GM12864 (cell line): ENCODE measurements around the gene SPATA19.
"Not testable (repeated sequence)": the region's sequence is repeated elsewhere in the genome, so short reads cannot be mapped to it uniquely, and the experiment has no call there.

Experiments used
- DNase-seq: peaks from one replicate; pipeline ENCODE4 v3.0.0-alpha.2; 2011; ENCODE audit warnings: low read depth
- H3K4me3 ChIP-seq: 2 replicates; pipeline ENCODE4 v1.5.1; 2011; ENCODE audit warnings: mild to moderate bottlenecking, low read depth, low read length, control low read depth
- CTCF ChIP-seq: IDR thresholded peaks from 2 replicates; pipeline ENCODE4 v1.5.1; 2011; ENCODE audit warnings: low read depth, mild to moderate bottlenecking, moderate library complexity, low read length, control low read depth, inconsistent platforms; ENCODE audit errors: missing control alignments

The SPATA19 gene

GRCh38 chr11:133887692-133888332, 42.5 kb upstream of the SPATA19 start:
- no peak for TF ChIP-seq CTCF
- no peak overlapping the region for H3K4me3 ChIP-seq
- DNase-seq, result no peak

- no peak for TF ChIP-seq CTCF
- DNase-seq, result no peak
- H3K4me3 ChIP-seq, result no peak overlapping the region
Measured at GRCh38 chr11:133886029-133886428, 40.7 kb upstream of the SPATA19 start.

- no peak for TF ChIP-seq CTCF
- no peak for DNase-seq
- H3K4me3 ChIP-seq, result no peak overlapping the region
Measured at GRCh38 chr11:133872160-133872559, 26.8 kb upstream of the SPATA19 start.

- TF ChIP-seq CTCF, result no peak
- no peak for DNase-seq
- no peak overlapping the region for H3K4me3 ChIP-seq
Measured at GRCh38 chr11:133867456-133867855, 22.1 kb upstream of the SPATA19 start.

- no peak overlapping the region for H3K4me3 ChIP-seq
- DNase-seq, result no peak
- no peak for TF ChIP-seq CTCF
Measured at GRCh38 chr11:133865466-133865865, 20.2 kb upstream of the SPATA19 start.

- DNase-seq, result no peak
- H3K4me3 ChIP-seq, result no peak overlapping the region
- no peak for TF ChIP-seq CTCF
Measured at GRCh38 chr11:133864756-133865155, 19.4 kb upstream of the SPATA19 start.

GRCh38 chr11:133860151-133860550, 14.8 kb upstream of the SPATA19 start:
- TF ChIP-seq CTCF, result no peak
- no peak overlapping the region for H3K4me3 ChIP-seq
- DNase-seq, result no peak

- not testable (repeated sequence) for H3K4me3 ChIP-seq, DNase-seq
Measured at GRCh38 chr11:133854330-133854960, 9.1 kb upstream of the SPATA19 start.
